SKM-1 (cell line): ENCODE measurements around the gene SSH2.
"Not testable (repeated sequence)": the region's sequence is repeated elsewhere in the genome, so short reads cannot be mapped to it uniquely, and the experiment has no call there.

Source experiments
- DNase-seq: peaks from one replicate; lab custom pipeline; 2025; ENCODE audit not compliant: unreplicated experiment; lab: John Stamatoyannopoulos, UW

SSH2 gene

GRCh38 chr17:29931231-29931932 lies 1.4 kb upstream of the SSH2 start:
- peak; percentile 87 for DNase-seq

DNA sequence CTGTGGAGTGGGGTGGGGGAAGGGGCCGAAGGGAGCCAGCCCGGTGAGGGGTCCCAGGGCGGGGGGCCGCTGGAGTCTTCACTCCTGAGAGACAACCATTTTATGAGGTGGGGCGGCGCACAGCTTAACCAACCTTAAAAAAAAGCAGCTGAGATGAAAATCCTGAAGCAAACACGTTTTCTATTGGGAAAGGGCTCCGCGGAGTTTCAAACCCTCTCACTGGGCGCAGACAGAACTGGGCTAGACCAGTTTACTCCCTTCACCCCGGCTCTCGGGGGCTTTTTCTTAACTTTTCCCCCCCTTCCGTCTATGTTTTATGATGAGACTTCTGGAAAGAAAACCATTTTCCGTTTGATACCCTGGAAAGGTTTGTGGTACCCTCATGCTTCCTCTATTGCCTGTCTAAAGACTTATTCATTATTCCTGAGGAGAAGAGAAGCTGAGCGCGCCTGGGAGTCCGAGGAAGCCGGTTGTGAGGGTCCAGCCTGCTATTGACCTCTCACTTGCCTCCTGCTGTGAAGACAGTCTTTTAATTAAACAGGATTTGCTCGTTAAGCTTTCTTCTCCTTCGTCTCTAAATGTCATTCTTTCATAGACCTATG lies 482 bp upstream of the SSH2 start:
- DNase-seq, result no peak

- DNase-seq, result no peak
Observed at GRCh38 chr17:29929006-29929532, 959 bp downstream of the SSH2 start.

DNA sequence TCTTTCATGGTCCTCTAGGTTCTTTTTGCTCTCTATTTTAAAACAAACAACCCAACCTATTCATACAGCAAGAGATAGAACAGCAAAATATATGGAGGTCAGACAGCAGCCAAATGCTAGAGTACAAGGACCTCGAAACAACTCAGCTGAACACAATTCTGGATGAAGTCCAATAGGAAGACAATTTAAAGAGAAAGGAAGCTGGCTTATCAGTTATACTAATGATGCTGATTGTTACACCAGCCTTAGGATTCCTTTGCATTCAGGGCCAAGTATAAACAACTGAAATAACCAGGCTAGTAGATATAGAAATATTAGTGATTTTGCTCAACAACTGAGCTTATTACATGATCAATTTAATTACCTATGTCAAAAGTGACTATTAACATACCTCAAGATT lies 2.5 kb downstream of the SSH2 start:
- no peak for DNase-seq

DNA sequence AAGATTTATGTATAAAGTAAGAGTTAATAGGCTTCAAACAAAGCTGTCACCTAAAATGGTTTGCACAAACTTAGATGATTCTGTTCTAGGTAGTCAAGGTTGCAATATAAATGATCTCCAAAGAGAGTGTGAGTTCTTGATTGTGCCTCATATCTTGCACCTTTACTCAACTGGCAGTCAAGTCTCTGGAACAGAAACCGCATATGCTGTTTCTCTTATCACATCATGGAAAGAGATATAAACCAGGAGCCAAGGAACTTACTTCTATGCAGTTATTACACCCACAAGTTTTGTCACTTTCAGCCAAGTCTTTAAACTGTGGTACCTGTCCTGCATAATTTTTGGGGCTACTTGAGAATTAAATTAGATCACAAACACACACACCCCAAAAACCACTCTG lies 5.2 kb downstream of the SSH2 start:
- no peak for DNase-seq

GRCh38 chr17:29918922-29919856 lies 10.8 kb downstream of the SSH2 start:
- DNase-seq, result no peak

DNA sequence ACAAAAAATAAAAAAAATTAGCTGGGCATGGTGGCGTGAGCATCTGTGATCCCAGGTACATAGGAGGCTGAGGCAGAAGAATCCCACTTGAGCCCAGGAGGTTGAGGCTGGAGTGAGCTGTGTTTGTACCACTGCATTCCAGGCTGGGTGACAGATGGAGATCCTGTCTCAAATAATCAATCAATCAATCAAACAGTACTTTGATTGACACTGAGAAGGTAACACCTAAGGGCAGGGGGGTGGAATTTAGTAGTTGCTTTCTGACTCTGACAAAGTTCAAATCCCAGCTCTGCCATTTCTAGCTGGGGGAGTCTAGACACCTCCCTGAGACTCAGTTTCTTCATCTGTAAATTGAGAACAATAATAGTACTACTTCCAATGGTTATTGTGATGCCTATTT lies 12.0 kb downstream of the SSH2 start:
- DNase-seq, result no peak

DNA sequence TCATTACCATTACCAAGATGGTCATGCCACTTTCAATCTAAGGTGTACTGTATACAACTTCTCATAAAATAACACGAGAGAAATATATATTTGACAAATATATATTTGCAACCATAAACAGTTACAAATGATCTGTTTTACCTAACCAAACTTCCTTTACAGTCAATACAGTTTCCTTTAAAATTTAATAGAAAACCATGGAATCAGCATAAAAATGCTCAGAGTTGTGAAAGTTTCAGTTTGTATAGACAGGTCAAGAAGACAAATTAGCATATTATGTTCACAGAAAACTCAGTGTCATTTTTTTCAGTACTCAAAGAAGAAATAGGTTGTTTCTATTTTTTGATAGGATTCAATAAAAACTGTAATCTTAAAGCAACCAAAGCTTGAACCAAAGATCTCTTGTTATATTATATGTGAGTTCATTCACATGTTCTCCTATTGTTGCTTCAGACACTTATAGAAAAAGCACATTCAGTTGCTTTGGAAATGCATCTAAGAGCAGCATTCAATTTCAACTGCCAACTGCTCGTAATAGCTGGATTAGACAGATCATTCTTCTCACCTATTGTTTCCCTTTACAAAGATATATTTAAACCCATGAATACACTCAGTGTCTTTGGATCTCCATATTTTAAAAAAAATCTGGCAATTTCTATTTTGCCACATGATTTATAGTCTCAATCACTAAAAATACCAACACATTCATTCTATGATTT lies 15.1 kb downstream of the SSH2 start:
- no peak for DNase-seq

DNA sequence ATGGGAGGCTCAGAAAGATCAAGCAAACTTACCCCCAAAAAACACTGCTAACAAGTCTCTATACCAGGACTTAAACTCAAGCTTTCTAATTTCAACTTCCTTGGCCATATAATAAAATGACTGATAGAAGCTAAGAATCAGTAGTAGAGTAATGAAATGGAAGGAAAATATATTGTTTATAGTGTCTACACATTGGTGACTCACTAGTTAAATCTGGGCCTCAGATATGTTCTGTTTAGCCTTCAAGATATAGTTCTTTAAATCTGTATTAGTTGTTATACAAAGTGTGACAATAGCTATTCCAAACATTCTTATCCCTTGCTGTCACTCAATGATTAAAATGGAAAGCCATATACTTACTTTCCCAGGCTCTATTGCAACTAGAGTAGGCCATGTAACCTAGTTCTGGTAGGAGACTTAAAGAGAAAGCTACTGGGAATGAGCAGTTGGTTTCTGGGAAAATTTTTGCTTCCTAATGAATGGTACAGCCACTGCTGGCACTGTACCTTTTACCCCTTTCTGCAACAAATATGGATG lies 18.3 kb downstream of the SSH2 start:
- DNase-seq, result no peak

DNA sequence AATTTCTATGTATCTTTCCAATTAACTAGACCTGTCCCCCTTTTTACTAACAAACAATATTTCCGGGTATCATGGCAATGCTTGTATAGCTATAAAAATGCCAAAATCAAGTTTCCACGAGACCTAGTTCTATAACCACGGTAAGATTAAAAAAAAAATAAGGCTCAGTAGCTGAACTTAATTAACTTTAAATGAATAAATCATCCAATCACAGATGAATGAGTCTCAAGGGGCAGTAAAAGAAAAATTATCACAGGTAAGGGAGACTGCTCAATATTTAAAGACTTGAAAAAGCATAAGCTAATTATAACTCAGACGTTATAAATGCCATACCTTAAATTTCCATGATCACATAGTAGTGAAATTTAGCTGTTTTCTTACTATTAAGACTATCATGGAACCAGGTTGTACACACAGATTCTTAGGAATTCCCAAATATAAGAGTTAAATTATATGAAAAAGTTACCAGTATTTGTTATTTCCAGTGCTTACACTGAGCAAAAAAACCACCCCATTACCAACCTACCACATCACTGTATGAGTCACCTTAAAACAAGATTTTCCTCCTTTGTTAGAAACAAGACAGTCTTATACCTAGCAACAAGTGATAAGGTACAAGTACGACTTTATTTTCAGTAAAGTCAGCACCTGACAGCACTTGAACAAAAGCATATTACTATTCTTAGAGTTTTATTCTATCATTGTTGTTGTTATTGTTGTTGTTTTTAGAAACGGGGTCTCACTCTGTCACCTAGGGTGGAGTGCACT lies 20.6 kb downstream of the SSH2 start:
- DNase-seq, result no peak

- DNase-seq, result no peak
Observed at GRCh38 chr17:29906969-29907368, 23.1 kb downstream of the SSH2 start.

DNA sequence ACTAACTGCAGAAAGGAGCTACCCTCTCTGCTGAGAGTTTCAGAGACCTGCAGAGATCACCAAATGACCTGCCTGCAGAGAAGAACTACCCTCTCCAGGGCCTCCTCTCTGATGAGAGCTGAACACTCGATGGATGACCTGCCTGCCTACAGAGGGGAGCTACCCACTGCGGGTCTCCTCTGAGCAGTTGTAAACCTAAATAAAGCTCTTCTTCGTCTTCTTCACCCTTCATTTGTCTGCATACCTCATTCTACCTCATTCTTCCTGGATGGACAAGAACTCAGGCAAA lies 24.2 kb downstream of the SSH2 start:
- DNase-seq, result no peak

DNA sequence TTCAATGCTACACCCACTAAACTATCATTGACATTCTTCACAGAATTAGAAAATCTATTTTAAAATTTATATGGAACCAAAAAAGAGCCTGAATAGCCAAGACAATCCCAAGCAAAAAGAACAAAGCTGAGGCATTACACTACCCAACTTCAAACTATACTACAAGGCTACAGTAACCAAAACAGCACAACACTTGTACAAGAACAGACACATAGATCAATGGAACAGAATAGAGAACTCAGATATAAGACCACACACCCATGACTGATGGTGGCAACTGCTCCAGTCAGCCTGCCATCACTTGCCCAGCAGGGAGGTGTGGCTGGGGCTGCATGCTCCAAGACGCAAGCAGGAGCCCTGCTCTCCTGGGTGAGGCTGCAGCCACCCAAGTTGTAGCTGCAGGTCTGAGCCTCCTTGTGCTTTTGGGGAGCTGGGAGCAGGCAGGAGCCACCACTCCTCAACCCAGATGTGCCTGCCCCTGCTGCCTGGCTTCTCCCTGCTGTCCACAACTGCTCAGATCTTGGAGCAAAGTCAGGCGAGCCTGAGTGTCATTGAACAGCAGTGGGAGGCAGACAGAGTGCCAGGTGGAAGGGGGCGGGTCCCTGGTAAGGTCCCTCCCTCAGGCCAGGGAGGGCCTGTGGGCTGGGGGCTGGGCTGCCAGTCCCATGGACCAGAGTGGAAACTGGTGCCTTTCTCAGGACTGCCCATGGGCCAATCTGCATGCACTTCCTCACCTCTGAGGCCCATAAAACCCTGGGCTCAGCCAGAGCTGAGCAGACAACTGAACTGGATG lies 24.7 kb downstream of the SSH2 start:
- no peak for DNase-seq

- no peak for DNase-seq
Observed at GRCh38 chr17:29903471-29903870, 26.6 kb downstream of the SSH2 start.

GRCh38 chr17:29897136-29897535 lies 32.9 kb downstream of the SSH2 start:
- not testable (repeated sequence) for DNase-seq

GRCh38 chr17:29892201-29892600 lies 37.8 kb downstream of the SSH2 start:
- no peak for DNase-seq

DNA sequence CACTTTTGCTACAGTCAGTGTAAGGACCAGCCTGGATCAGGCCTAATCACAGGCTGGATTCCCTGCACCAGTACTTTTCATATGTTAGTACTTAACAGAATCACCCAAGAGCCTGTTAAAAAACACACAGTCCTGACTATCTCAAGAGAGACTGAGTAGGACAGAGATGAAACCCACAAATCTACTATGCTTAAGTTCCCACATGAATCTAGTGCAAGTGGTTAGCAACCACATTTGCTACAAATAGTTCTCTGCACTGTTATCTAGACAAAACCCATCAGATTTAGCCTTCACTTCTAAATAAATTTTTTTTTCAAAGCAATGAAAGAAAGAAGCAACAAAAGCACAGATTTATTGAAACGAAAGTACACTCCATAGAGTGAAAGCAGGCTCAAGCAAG lies 38.9 kb downstream of the SSH2 start:
- no peak for DNase-seq

GRCh38 chr17:29885031-29885640 lies 44.9 kb downstream of the SSH2 start:
- peak; percentile 22 for DNase-seq

DNA sequence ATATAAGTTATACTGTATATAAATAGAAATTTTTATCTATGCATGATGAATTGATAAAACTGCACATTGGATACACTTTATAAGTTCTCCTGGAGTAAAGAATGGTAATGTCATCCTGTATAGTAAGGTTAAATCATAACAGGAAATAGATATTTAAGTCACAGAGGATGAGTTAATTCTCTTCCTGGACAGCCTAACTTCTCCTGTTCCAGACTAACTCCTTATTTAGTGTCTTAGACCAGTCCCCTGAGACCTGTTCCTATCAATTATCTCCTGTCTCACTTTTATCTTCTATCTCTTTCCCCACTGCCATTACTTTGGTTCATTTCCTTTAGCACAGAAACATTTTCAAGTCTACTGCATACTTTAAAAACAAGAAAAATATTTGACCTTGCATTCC lies 46.5 kb downstream of the SSH2 start:
- no peak for DNase-seq
